ENCODE measurements around the gene CTBP1. TPM values are rescaled to one million over a fixed set of nuclear protein-coding genes. Genes with fewer than 3 reads are reported as not detected.

Gene CTBP1
- total RNA-seq, 1 donor from 2014 or later = 165 TPM

GRCh38 chr4:1179089-1179441 lies 69.9 kb downstream of the CTBP1 start:
- TF ChIP-seq CTCF (conservative IDR thresholded peaks at IDR 0.05) = no peak
- no peak for DNase-seq (ENCODE audit: extremely low spot score, unreplicated experiment)
- H3K27me3 Mint-ChIP-seq = peaks cover 35% of the 10 kb centered on the region
- no peaks in the 10 kb centered on the region for H3K36me3 Mint-ChIP-seq
- H3K9me3 Mint-ChIP-seq = peaks cover 9% of the 10 kb centered on the region
- H3K27ac Mint-ChIP-seq = no peak overlapping the region
- peaks cover 6% of the 10 kb centered on the region for H3K4me1 Mint-ChIP-seq (ENCODE audit: unreplicated experiment)
- peak overlapping the region; percentile 48 for H3K4me3 Mint-ChIP-seq

- Mint-ChIP-seq H3K27ac (no peak overlapping the region), H3K4me3 (no peak overlapping the region), H3K27me3 (peaks cover 39% of the 10 kb centered on the region), H3K36me3 (no peaks in the 10 kb centered on the region), H3K4me1 (ENCODE audit: unreplicated experiment) (peaks cover 10% of the 10 kb centered on the region), H3K9me3 (peaks cover 9% of the 10 kb centered on the region)
- no peak for TF ChIP-seq CTCF (conservative IDR thresholded peaks at IDR 0.05)
- no peak for DNase-seq (ENCODE audit: extremely low spot score, unreplicated experiment)
Measured at GRCh38 chr4:1178300-1179088, 70.4 kb downstream of the CTBP1 start.

GRCh38 chr4:1177274-1178141 lies 71.4 kb downstream of the CTBP1 start:
- H3K27ac Mint-ChIP-seq = no peak overlapping the region
- H3K27me3 Mint-ChIP-seq = peaks cover 41% of the 10 kb centered on the region
- no peak for DNase-seq (ENCODE audit: extremely low spot score, unreplicated experiment)
- H3K4me1 Mint-ChIP-seq (ENCODE audit: unreplicated experiment) = peaks cover 12% of the 10 kb centered on the region
- H3K36me3 Mint-ChIP-seq = no peaks in the 10 kb centered on the region
- TF ChIP-seq CTCF (conservative IDR thresholded peaks at IDR 0.05) = no peak
- peaks cover 9% of the 10 kb centered on the region for H3K9me3 Mint-ChIP-seq
- no peak overlapping the region for H3K4me3 Mint-ChIP-seq

GRCh38 chr4:1176398-1177273 lies 72.3 kb downstream of the CTBP1 start:
- peaks cover 9% of the 10 kb centered on the region for H3K9me3 Mint-ChIP-seq
- peaks cover 36% of the 10 kb centered on the region for H3K27me3 Mint-ChIP-seq
- no peak for TF ChIP-seq CTCF (conservative IDR thresholded peaks at IDR 0.05)
- no peak for DNase-seq (ENCODE audit: extremely low spot score, unreplicated experiment)
- no peak overlapping the region for H3K4me3 Mint-ChIP-seq
- peaks cover 12% of the 10 kb centered on the region for H3K4me1 Mint-ChIP-seq (ENCODE audit: unreplicated experiment)
- no peaks in the 10 kb centered on the region for H3K36me3 Mint-ChIP-seq
- no peak overlapping the region for H3K27ac Mint-ChIP-seq

DNA sequence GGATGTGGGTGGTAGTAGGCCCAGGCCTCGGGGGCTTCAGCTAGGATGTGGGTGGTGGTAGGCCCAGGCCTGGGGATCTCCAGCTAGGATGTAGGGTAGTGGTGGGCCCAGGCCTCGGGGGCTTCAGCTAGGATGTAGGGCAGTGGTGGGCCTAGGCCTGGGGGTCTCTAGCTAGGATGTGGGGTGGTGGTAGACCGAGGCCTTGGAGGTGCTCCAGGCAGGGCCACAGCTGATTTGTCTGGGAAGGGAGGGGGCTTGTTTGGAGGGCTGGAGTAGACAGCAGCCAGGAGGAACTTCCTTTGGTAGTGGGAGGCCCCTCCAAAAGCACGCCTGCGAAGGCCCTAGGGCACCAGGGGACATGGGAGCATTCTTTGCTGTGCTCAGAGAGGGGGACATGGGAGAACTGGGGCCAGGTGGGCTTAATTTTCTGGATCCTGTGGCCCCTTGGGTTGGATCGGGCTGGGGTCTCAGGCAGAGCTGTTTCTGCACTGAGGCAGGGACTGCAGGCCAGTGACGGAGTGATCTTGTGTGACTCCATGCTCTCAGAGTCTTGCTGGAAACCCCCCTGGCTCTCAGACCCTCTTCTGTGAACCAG lies 73.2 kb downstream of the CTBP1 start:
- TF ChIP-seq CTCF (conservative IDR thresholded peaks at IDR 0.05) = no peak
- Mint-ChIP-seq H3K36me3 (no peaks in the 10 kb centered on the region), H3K4me1 (ENCODE audit: unreplicated experiment) (peaks cover 12% of the 10 kb centered on the region), H3K4me3 (no peak overlapping the region), H3K27ac (no peak overlapping the region), H3K27me3 (peaks cover 35% of the 10 kb centered on the region), H3K9me3 (peaks cover 4% of the 10 kb centered on the region)
- no peak for DNase-seq (ENCODE audit: extremely low spot score, unreplicated experiment)

Data from type B pancreatic cell (in vitro differentiated cells).